Mesendoderm (in vitro differentiated cells): Measurements from ENCODE around the gene TSPAN10.

Experiments
- DNase-seq: peaks from one replicate; pipeline ENCODE4 v3.0.0; 2013
- H2AK5ac ChIP-seq: 2 replicates; pipeline ENCODE4 v1.6.1; 2013; ENCODE audit warnings: low read length, inconsistent platforms
- H2BK120ac ChIP-seq: 2 replicates; pipeline ENCODE4 v1.6.1; 2013; ENCODE audit warnings: low read depth, mild to moderate bottlenecking, low read length, moderate library complexity, mixed read lengths
- H2BK15ac ChIP-seq: replicated peaks from 2 replicates; pipeline ENCODE4 v1.6.1; 2013; ENCODE audit warnings: low read depth, mild to moderate bottlenecking, moderate library complexity
- H2BK5ac ChIP-seq: 2 replicates; pipeline ENCODE4 v1.6.1; 2013; ENCODE audit warnings: low read length, inconsistent platforms
- H3K18ac ChIP-seq: 2 replicates; pipeline ENCODE4 v1.6.1; 2013; ENCODE audit warnings: mild to moderate bottlenecking, low read length, mixed read lengths
- H3K23ac ChIP-seq: one replicate; pipeline ENCODE4 v1.6.1; 2013; ENCODE audit warnings: low read length
- H3K27ac ChIP-seq: 2 replicates; pipeline ENCODE4 v1.5.1; 2013; ENCODE audit warnings: low read depth, mild to moderate bottlenecking, inconsistent platforms, low read length, moderate library complexity
- H3K27me3 ChIP-seq: 2 replicates; pipeline ENCODE4 v1.6.1; 2013; ENCODE audit warnings: low read length, control low read depth, mild to moderate bottlenecking, inconsistent platforms; ENCODE audit not compliant: insufficient read depth, poor library complexity
- H3K36me3 ChIP-seq: 2 replicates; pipeline ENCODE4 v1.6.1; 2013; ENCODE audit warnings: low read length, inconsistent platforms; ENCODE audit not compliant: control insufficient read depth, insufficient read depth
- H3K4ac ChIP-seq: one replicate; pipeline ENCODE4 v1.6.1; 2013; ENCODE audit warnings: low read depth, mild to moderate bottlenecking, low read length, moderate library complexity
- H3K4me1 ChIP-seq: 2 replicates; pipeline ENCODE4 v1.6.1; 2013; ENCODE audit warnings: low read depth, low read length, inconsistent platforms; ENCODE audit not compliant: control insufficient read depth
- H3K4me2 ChIP-seq: 2 replicates; pipeline ENCODE4 v1.6.1; 2013; ENCODE audit warnings: low read length
- H3K4me3 ChIP-seq: 2 replicates; pipeline ENCODE4 v1.5.1; 2013; ENCODE audit warnings: mild to moderate bottlenecking, low read length
- H3K56ac ChIP-seq: one replicate; pipeline ENCODE4 v1.6.1; 2013; ENCODE audit warnings: low read length
- H3K79me1 ChIP-seq: 2 replicates; pipeline ENCODE4 v1.6.1; 2013; ENCODE audit warnings: low read length, inconsistent platforms
- H3K79me2 ChIP-seq: 2 replicates; pipeline ENCODE4 v1.6.1; 2013; ENCODE audit warnings: mild to moderate bottlenecking, low read length; ENCODE audit not compliant: control insufficient read depth, insufficient read depth
- H3K9ac ChIP-seq: 2 replicates; pipeline ENCODE4 v1.6.1; 2013; ENCODE audit warnings: low read length, inconsistent platforms
- H4K5ac ChIP-seq: one replicate; pipeline ENCODE4 v1.6.1; 2013; ENCODE audit warnings: low read length
- H4K8ac ChIP-seq: one replicate; pipeline ENCODE4 v1.6.1; 2013; ENCODE audit warnings: low read depth, mild to moderate bottlenecking, control low read depth, low read length, moderate library complexity
- WGBS: extraction: QIAGEN DNeasy Blood & Tissue Kit; methylation state at CpG from one replicate; pipeline ENCODE4 v1.1.7; 2013; ENCODE audit warnings: low lambda C conversion rate, missing lambda C conversion rate; ENCODE audit not compliant: insufficient coverage; ENCODE audit errors: extremely low coverage; 5-methylcytosine and 5-hydroxymethylcytosine counted together

The TSPAN10 gene

GRCh38 chr17:81666342-81667191 lies 29.6 kb downstream of the TSPAN10 start, which contains the start of the genes CCDC137 and OXLD1:
Gene CCDC137 (plus strand): TSS chr17:81666737. CDS start chr17:81666767, 30 bp downstream.
Gene OXLD1 (minus strand): TSS chr17:81666605. CDS start chr17:81666577, 28 bp downstream.
- Histone ChIP-seq H2AK5ac (peak within 1 kb of the TSS; percentile 96), H4K5ac (peak within 1 kb of the TSS; percentile 95), H3K56ac (peak within 1 kb of the TSS; percentile 99), H4K8ac (peak within 1 kb of the TSS; percentile 69), H2BK120ac (no peak within 1 kb of the TSS), H3K23ac (peak within 1 kb of the TSS; percentile 99), H3K4me1 (peaks cover 9% of the 10 kb centered on the region), H3K79me1 (peaks cover 20% of the 10 kb centered on the region), H3K27me3 (no peaks in the 10 kb centered on the region), H3K4me3 (peak within 1 kb of the TSS; percentile 95), H3K27ac (peak within 1 kb of the TSS; percentile 76), H3K36me3 (peaks cover 9% of the 10 kb centered on the region), H3K9ac (peak within 1 kb of the TSS; percentile 99), H3K4ac (peak within 1 kb of the TSS; percentile 98), H3K4me2 (peak within 1 kb of the TSS; percentile 100), H2BK5ac (peak within 1 kb of the TSS; percentile 84), H3K79me2 (peaks cover 18% of the 10 kb centered on the region), H2BK15ac (no peak within 1 kb of the TSS), H3K18ac (peak within 1 kb of the TSS; percentile 94)
- peak; percentile 98 for DNase-seq
- no CpG with 5 or more reads among the region's 96 CpGs for WGBS

- Histone ChIP-seq H3K36me3 (peaks cover 17% of the 10 kb centered on the region), H3K4me2 (peak overlapping the region; percentile 25), H2BK5ac (no peak overlapping the region), H3K79me1 (peaks cover 20% of the 10 kb centered on the region), H4K8ac (no peak overlapping the region), H3K4me3 (no peak overlapping the region), H3K9ac (peak overlapping the region; percentile 22), H4K5ac (no peak overlapping the region), H3K79me2 (peaks cover 18% of the 10 kb centered on the region), H3K23ac (no peak overlapping the region), H2BK120ac (no peak overlapping the region), H3K27ac (no peak overlapping the region), H3K27me3 (no peaks in the 10 kb centered on the region), H3K4ac (no peak overlapping the region), H2BK15ac (no peak overlapping the region), H3K4me1 (peaks cover 9% of the 10 kb centered on the region), H3K18ac (no peak overlapping the region), H2AK5ac (no peak overlapping the region), H3K56ac (peak overlapping the region; percentile 35)
- peak; percentile 40 for DNase-seq
- no CpG with 5 or more reads among the region's 18 CpGs for WGBS
These were observed 30.8 kb downstream of the TSPAN10 start for GRCh38 chr17:81667754-81668153.

- H4K8ac ChIP-seq, result no peak overlapping the region
- H3K4ac ChIP-seq, result no peak overlapping the region
- no peak overlapping the region for H3K4me2 ChIP-seq
- no peak overlapping the region for H2BK5ac ChIP-seq
- H3K79me2 ChIP-seq, result peaks cover 10% of the 10 kb centered on the region
- DNase-seq, result no peak
- H3K9ac ChIP-seq, result no peak overlapping the region
- no peak overlapping the region for H3K23ac ChIP-seq
- no peaks in the 10 kb centered on the region for H3K27me3 ChIP-seq
- WGBS, result no CpG with 5 or more reads among the region's 18 CpGs
- H3K36me3 ChIP-seq, result peaks cover 22% of the 10 kb centered on the region
- peaks cover 13% of the 10 kb centered on the region for H3K79me1 ChIP-seq
- H3K27ac ChIP-seq, result no peak overlapping the region
- no peak overlapping the region for H4K5ac ChIP-seq
- H3K18ac ChIP-seq, result no peak overlapping the region
- no peak overlapping the region for H3K4me3 ChIP-seq
- H3K4me1 ChIP-seq, result peaks cover 5% of the 10 kb centered on the region
- no peak overlapping the region for H2AK5ac ChIP-seq
- no peak overlapping the region for H3K56ac ChIP-seq
- no peak overlapping the region for H2BK15ac ChIP-seq
- no peak overlapping the region for H2BK120ac ChIP-seq
These were observed 35.5 kb downstream of the TSPAN10 start for GRCh38 chr17:81672504-81672903.

GRCh38 chr17:81672954-81673353 lies 36.0 kb downstream of the TSPAN10 start:
- Histone ChIP-seq H3K27me3 (no peaks in the 10 kb centered on the region), H2BK5ac (no peak overlapping the region), H3K36me3 (peaks cover 22% of the 10 kb centered on the region), H4K8ac (no peak overlapping the region), H3K4ac (no peak overlapping the region), H3K27ac (no peak overlapping the region), H4K5ac (no peak overlapping the region), H2BK15ac (no peak overlapping the region), H3K79me1 (peaks cover 10% of the 10 kb centered on the region), H3K4me2 (no peak overlapping the region), H3K56ac (no peak overlapping the region), H2BK120ac (no peak overlapping the region), H2AK5ac (no peak overlapping the region), H3K79me2 (peaks cover 6% of the 10 kb centered on the region), H3K9ac (no peak overlapping the region), H3K4me1 (peaks cover 2% of the 10 kb centered on the region), H3K4me3 (no peak overlapping the region), H3K18ac (no peak overlapping the region), H3K23ac (no peak overlapping the region)
- DNase-seq, result no peak
- WGBS, result no CpG with 5 or more reads among the region's 16 CpGs

GRCh38 chr17:81673561-81674258 lies 36.7 kb downstream of the TSPAN10 start:
- peaks cover 5% of the 10 kb centered on the region for H3K79me1 ChIP-seq
- H3K36me3 ChIP-seq, result peaks cover 19% of the 10 kb centered on the region
- no peak overlapping the region for H4K5ac ChIP-seq
- H3K18ac ChIP-seq, result no peak overlapping the region
- H3K4me2 ChIP-seq, result no peak overlapping the region
- H3K79me2 ChIP-seq, result no peaks in the 10 kb centered on the region
- H2AK5ac ChIP-seq, result no peak overlapping the region
- H2BK5ac ChIP-seq, result no peak overlapping the region
- no peaks in the 10 kb centered on the region for H3K27me3 ChIP-seq
- no peak overlapping the region for H3K9ac ChIP-seq
- no peak overlapping the region for H3K4me3 ChIP-seq
- H3K56ac ChIP-seq, result no peak overlapping the region
- no peak overlapping the region for H4K8ac ChIP-seq
- DNase-seq, result no peak
- H3K27ac ChIP-seq, result no peak overlapping the region
- H2BK15ac ChIP-seq, result no peak overlapping the region
- no peaks in the 10 kb centered on the region for H3K4me1 ChIP-seq
- H2BK120ac ChIP-seq, result no peak overlapping the region
- no CpG with 5 or more reads among the region's 18 CpGs for WGBS
- no peak overlapping the region for H3K4ac ChIP-seq
- no peak overlapping the region for H3K23ac ChIP-seq
